SJSA1 (cell line): Measurements from ENCODE around the gene SPTBN2. TPM values are rescaled to one million over a fixed set of nuclear protein-coding genes. Genes with fewer than 3 reads are reported as not detected.
"Not testable (repeated sequence)": the region's sequence is repeated elsewhere in the genome, so short reads cannot be mapped to it uniquely, and the experiment has no call there.

Source experiments
- DNase-seq, 2 experiments: peaks; one replicate each; pipeline ENCODE4 v3.0.0-alpha.2; 2015 to 2020; ENCODE audit warnings: low spot score in 2 of 2, low read depth in 1 of 2
- H3K27ac ChIP-seq: fragments of 250-450 bp; sonication (Bioruptor Pico); 2 replicates; pipeline ENCODE4 v1.5.1; 2020; ENCODE audit warnings: mild to moderate bottlenecking, moderate library complexity
- H3K27me3 ChIP-seq: fragments of 250-450 bp; sonication (Bioruptor Pico); replicated peaks from 2 replicates; pipeline ENCODE4 v1.5.1; 2020; ENCODE audit warnings: mild to moderate bottlenecking, moderate library complexity
- H3K36me3 ChIP-seq: fragments of 250-450 bp; sonication (Bioruptor Pico); 2 replicates; pipeline ENCODE4 v1.5.1; 2020; ENCODE audit warnings: mild to moderate bottlenecking
- H3K4me1 ChIP-seq: fragments of 250-450 bp; sonication (Bioruptor Pico); replicated peaks from 2 replicates; pipeline ENCODE4 v1.6.1; 2021; ENCODE audit warnings: mild to moderate bottlenecking
- H3K4me3 ChIP-seq: fragments of 250-450 bp; sonication (Bioruptor Pico); 2 replicates; pipeline ENCODE4 v1.5.1; 2020; ENCODE audit warnings: mild to moderate bottlenecking
- H3K9me3 ChIP-seq: fragments of 250-450 bp; sonication (Bioruptor Pico); replicated peaks from 2 replicates; pipeline ENCODE4 v1.5.1; 2020; ENCODE audit warnings: mild to moderate bottlenecking
- total RNA-seq: library from RNA; depleted of rRNA; stranded (reverse); fragments of >200 nt; shearing (Covaris generic); gene quantifications from 2 replicates; pipeline ENCODE4 v1.2.3, GENCODE V29; 2014; rRNA removed

SPTBN2 gene
- total RNA-seq, 1 experiment from 2014 or later, result 0.29 TPM

DNA sequence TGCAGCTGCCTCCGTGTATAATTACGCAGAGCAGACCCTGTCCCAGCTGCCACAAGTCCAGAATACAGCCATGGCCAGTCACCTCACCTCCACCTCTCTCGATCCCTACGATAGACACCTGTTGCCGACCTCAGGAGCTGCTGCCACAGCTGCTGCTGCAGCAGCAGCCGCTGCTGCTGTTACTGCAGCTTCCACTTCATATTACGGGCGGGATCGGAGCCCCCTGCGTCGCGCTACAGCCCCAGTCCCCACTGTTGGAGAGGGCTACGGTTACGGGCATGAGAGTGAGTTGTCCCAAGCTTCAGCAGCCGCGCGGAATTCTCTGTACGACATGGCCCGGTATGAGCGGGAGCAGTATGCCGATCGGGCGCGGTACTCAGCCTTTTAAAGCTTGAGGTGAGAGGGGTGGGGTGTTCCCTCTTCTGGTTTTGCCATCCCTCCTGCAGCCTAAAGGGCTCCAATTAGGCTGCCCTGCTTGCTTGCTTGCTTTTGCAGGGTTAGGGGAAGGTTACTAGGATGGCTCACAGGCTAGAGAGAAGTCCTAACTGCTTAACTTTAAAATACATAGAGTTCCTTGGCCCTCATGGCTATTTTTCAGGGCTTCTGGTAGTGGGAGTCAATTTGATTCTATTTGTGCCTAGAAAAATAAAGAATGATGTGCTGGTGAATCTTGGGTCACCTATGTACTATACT is 85.1 kb downstream of the SPTBN2 start:
- Histone ChIP-seq H3K4me1 (peaks cover 28% of the 10 kb centered on the region), H3K27me3 (no peaks in the 10 kb centered on the region), H3K27ac (no peak overlapping the region), H3K36me3 (peaks cover 100% of the 10 kb centered on the region), H3K9me3 (no peaks in the 10 kb centered on the region), H3K4me3 (no peak overlapping the region)
- DNase-seq, result no peak

GRCh38 chr11:66641834-66642233 is 87.2 kb downstream of the SPTBN2 start:
- Histone ChIP-seq H3K9me3 (no peaks in the 10 kb centered on the region), H3K27ac (no peak overlapping the region), H3K27me3 (no peaks in the 10 kb centered on the region), H3K4me1 (peaks cover 39% of the 10 kb centered on the region), H3K4me3 (no peak overlapping the region), H3K36me3 (peaks cover 96% of the 10 kb centered on the region)
- DNase-seq, result no peak

DNA sequence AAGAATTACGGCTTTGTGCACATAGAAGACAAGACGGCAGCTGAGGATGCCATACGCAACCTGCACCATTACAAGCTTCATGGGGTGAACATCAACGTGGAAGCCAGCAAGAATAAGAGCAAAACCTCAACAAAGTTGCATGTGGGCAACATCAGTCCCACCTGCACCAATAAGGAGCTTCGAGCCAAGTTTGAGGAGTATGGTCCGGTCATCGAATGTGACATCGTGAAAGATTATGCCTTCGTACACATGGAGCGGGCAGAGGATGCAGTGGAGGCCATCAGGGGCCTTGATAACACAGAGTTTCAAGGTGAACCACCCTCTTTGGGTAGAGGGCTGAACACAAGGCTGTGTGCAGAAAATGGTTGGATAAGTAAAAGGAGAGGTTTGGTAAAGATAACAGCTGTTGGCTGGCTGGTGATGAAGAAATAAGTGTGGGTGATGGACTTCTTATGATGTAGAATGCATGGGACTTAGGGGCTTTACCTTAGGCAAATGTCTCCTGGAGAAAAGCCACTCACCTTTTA is 89.1 kb downstream of the SPTBN2 start:
- not testable (repeated sequence) for H3K9me3 ChIP-seq, DNase-seq, H3K27me3 ChIP-seq, H3K27ac ChIP-seq
- Histone ChIP-seq H3K4me3 (peak overlapping the region; percentile 58), H3K4me1 (peaks cover 39% of the 10 kb centered on the region), H3K36me3 (peaks cover 94% of the 10 kb centered on the region)

DNA sequence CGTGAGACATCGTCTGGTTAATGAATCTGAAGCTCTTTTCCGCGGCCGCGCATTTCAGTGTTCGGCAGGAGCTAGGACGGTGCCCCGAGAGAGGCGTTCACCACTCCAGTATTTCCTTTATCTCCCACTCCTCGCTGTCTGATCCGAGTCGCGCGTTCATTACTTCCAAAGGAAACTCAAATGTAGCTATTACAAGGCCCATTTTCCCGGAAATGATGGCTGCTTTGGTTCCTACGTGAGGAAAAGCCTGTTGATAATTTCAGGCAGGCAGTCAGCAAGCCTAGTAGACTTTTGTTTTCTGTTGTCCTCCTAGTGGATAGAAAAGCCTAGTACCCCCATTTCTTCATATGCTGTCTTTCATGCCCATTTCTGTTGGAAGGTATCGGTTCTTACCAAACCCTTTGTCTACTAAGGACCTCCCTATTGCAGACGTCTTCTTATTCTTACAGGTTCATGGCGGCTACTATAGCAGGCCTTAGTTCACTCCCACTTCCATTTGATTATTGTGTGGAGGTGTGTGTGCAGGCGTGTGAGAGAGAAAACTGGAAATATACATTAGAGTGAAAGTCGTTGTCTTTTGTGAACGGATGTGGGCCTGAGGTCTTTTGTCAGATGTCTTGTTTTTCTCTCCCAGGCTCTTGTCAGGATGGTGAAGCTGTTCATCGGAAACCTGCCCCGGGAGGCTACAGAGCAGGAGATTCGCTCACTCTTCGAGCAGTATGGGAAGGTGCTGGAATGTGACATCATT is 89.8 kb downstream of the SPTBN2 start:
- no peak for DNase-seq
- Histone ChIP-seq H3K4me1 (peaks cover 39% of the 10 kb centered on the region), H3K9me3 (no peaks in the 10 kb centered on the region), H3K4me3 (peak overlapping the region; percentile 58), H3K27ac (peak overlapping the region; percentile 56), H3K27me3 (no peaks in the 10 kb centered on the region), H3K36me3 (peaks cover 94% of the 10 kb centered on the region)

GRCh38 chr11:66638177-66639065 is 90.6 kb downstream of the SPTBN2 start, which contains the start of gene RBM4:
Gene RBM4 (plus strand): TSS chr11:66638703. CDS start chr11:66639712, 1,009 bp downstream.
- Histone ChIP-seq H3K4me1 (peaks cover 39% of the 10 kb centered on the region), H3K9me3 (no peaks in the 10 kb centered on the region), H3K4me3 (peak within 1 kb of the TSS; percentile 58), H3K27ac (peak within 1 kb of the TSS; percentile 56), H3K36me3 (peaks cover 94% of the 10 kb centered on the region), H3K27me3 (no peaks in the 10 kb centered on the region)
- DNase-seq, result peak; percentile 100

GRCh38 chr11:66637557-66638176 is 91.3 kb downstream of the SPTBN2 start:
- peaks cover 94% of the 10 kb centered on the region for H3K36me3 ChIP-seq
- peak overlapping the region; percentile 58 for H3K4me3 ChIP-seq
- DNase-seq, result no peak
- no peaks in the 10 kb centered on the region for H3K27me3 ChIP-seq
- no peak overlapping the region for H3K27ac ChIP-seq
- peaks cover 39% of the 10 kb centered on the region for H3K4me1 ChIP-seq
- H3K9me3 ChIP-seq, result no peaks in the 10 kb centered on the region

DNA sequence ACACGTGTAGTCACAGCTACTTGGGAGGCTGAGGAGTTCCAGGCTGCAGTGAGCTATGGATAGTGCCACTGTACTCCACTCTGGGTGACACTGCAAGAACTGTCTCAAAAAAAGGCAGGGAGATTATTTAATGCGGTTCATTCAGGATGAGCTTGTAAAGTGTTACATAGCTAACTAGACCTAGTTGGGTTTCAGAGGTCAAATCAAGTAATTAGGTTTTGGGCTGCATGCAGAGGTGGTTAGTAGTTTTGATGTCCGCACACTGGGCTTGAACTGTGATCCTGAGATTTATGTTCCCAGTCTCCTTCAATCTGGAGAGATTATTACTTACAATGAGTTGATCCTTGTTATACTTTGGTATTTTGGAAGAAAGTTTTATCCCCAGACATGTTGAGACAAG is 92.6 kb downstream of the SPTBN2 start:
- Histone ChIP-seq H3K27me3 (no peaks in the 10 kb centered on the region), H3K4me3 (no peak overlapping the region), H3K36me3 (peaks cover 94% of the 10 kb centered on the region), H3K4me1 (peaks cover 33% of the 10 kb centered on the region), H3K27ac (no peak overlapping the region), H3K9me3 (no peaks in the 10 kb centered on the region)
- DNase-seq, result no peak

Other genes starting within 250 kb of the SPTBN2 start
- gene DPP3, start 248.8 kb downstream of the SPTBN2 start, total RNA-seq, result 140 and 146 TPM in 2 replicates
- gene BBS1, start 218.6 kb downstream of the SPTBN2 start, total RNA-seq, result 28.7 and 38.8 TPM in 2 replicates
- gene ZDHHC24, start 183.2 kb downstream of the SPTBN2 start, total RNA-seq, result 17.9 and 18.3 TPM in 2 replicates
- not detected in 2 replicates for gene ACTN3, start 182.3 kb downstream of the SPTBN2 start, total RNA-seq
- gene CTSF, start 160.6 kb downstream of the SPTBN2 start, total RNA-seq, result 4.9 and 5.6 TPM in 2 replicates
- 0.34 TPM in 1 of 2 replicates, not detected in the other for gene CCDC87, start 136.2 kb downstream of the SPTBN2 start, total RNA-seq
- gene CCS, start 136.0 kb downstream of the SPTBN2 start, total RNA-seq, result 44.8 and 46.6 TPM in 2 replicates
- 33.1 and 57.8 TPM in 2 replicates for gene RBM14, start 112.6 kb downstream of the SPTBN2 start, total RNA-seq
- gene RBM4, start 90.5 kb downstream of the SPTBN2 start, total RNA-seq, result 136 and 170 TPM in 2 replicates
- 39.7 and 47.8 TPM in 2 replicates for gene RBM4B, start 51.3 kb downstream of the SPTBN2 start, total RNA-seq
- 75.0 and 76.3 TPM in 2 replicates for gene RCE1, start 114.2 kb upstream of the SPTBN2 start, total RNA-seq
- 64.1 and 79.9 TPM in 2 replicates for gene LRFN4, start 127.8 kb upstream of the SPTBN2 start, total RNA-seq
- 25.2 and 42.0 TPM in 2 replicates for gene PC, start 229.2 kb upstream of the SPTBN2 start, total RNA-seq
- gene C11orf86, start 246.1 kb upstream of the SPTBN2 start, total RNA-seq, result not detected in 2 replicates